Neural progenitor cell (in vitro differentiated cells): ENCODE data around the gene GPR87.

ENCODE experiments used
- CTCF ChIP-seq: fragments of 200-600 bp; sonication (generic); IDR thresholded peaks from 2 replicates; pipeline ENCODE4 v1.5.1; 2017; ENCODE audit warnings: antibody characterized with exemption, mild to moderate bottlenecking
- EZH2 ChIP-seq: fragments of 200-600 bp; sonication (generic); IDR thresholded peaks from 2 replicates; pipeline ENCODE4 v1.6.1; 2017; ENCODE audit warnings: antibody characterized with exemption, mild to moderate bottlenecking, moderate library complexity
- EZH2phosphoT487 ChIP-seq: fragments of 200-600 bp; sonication (generic); IDR thresholded peaks from 2 replicates; pipeline ENCODE4 v1.6.1; 2017; ENCODE audit warnings: antibody characterized with exemption

- TF ChIP-seq CTCF (no peak), EZH2phosphoT487 (no peak), EZH2 (no peak)
These were observed 27.2 kb downstream of the GPR87 start for GRCh38 chr3:151289445-151289844.
